OCI-LY7 (cell line): ENCODE results near the gene SPATA16. TPM values are rescaled to one million over a fixed set of nuclear protein-coding genes. Genes with fewer than 3 reads are reported as not detected.

Source experiments
- BruUV-seq: library from RNA; stranded (reverse); fragments of 400-500 nt; replicated peaks from 2 replicates; lab custom pipeline; 2021; lab: Mats Ljungman, UMichigan
- CTCF ChIA-PET: fragments of 300-600 bp; sonication (Branson Sonifier 250); formaldehyde crosslinking; loops from one replicate; lab custom pipeline; 2022; ENCODE audit warnings: antibody characterized with exemption; ENCODE audit not compliant: unreplicated experiment; lab: Charles Lee
- POLR2A ChIA-PET: fragments of 300-600 bp; sonication (Branson Sonifier 250); formaldehyde crosslinking; loops from one replicate; lab custom pipeline; 2022; ENCODE audit warnings: antibody characterized with exemption; lab: Charles Lee
- DNase-seq: peaks from one replicate; pipeline ENCODE4 v3.0.0-alpha.2; 2015; ENCODE audit warnings: low spot score
- H2AFZ ChIP-seq: fragments of 200-600 bp; sonication (generic), shearing (Covaris generic); 2 replicates; pipeline ENCODE4 v1.6.1; 2014; ENCODE audit warnings: mild to moderate bottlenecking, antibody characterized with exemption, low read length, moderate library complexity
- H3K27ac ChIP-seq: fragments of 200-600 bp; sonication (generic); 2 replicates; pipeline ENCODE4 v1.5.1; 2014; ENCODE audit warnings: mixed run types, low read depth, mild to moderate bottlenecking, moderate library complexity, low read length, inconsistent platforms; ENCODE audit not compliant: poor library complexity, severe bottlenecking
- H3K36me3 ChIP-seq: fragments of 200-600 bp; sonication (generic); 2 replicates; pipeline ENCODE4 v1.6.1; 2014; ENCODE audit warnings: mild to moderate bottlenecking, antibody characterized with exemption, low read length, moderate library complexity, mixed read lengths; ENCODE audit not compliant: insufficient read depth
- H3K4me1 ChIP-seq: fragments of 200-600 bp; sonication (generic); 2 replicates; pipeline ENCODE4 v1.5.1; 2014; ENCODE audit warnings: mild to moderate bottlenecking, low read length; ENCODE audit not compliant: insufficient read depth, poor library complexity, severe bottlenecking
- H3K4me2 ChIP-seq: fragments of 200-600 bp; sonication (generic); 2 replicates; pipeline ENCODE4 v1.6.1; 2014; ENCODE audit warnings: mild to moderate bottlenecking, low read length
- H3K4me3 ChIP-seq: fragments of 200-600 bp; sonication (generic); 2 replicates; pipeline ENCODE4 v1.5.1; 2014; ENCODE audit warnings: mild to moderate bottlenecking, low read depth, low read length; ENCODE audit not compliant: poor library complexity, severe bottlenecking
- H3K79me2 ChIP-seq: fragments of 200-600 bp; sonication (generic); 2 replicates; pipeline ENCODE4 v1.6.1; 2016; ENCODE audit warnings: low read depth, mild to moderate bottlenecking, low read length, moderate library complexity, mixed read lengths; ENCODE audit not compliant: insufficient read depth
- H3K9me2 ChIP-seq: fragments of 200-600 bp; sonication (generic); 2 replicates; pipeline ENCODE4 v1.6.1; 2016; ENCODE audit warnings: mild to moderate bottlenecking, low read length, mixed read lengths; ENCODE audit not compliant: insufficient read depth
- H3K9me3 ChIP-seq: fragments of 200-600 bp; sonication (generic); 2 replicates; pipeline ENCODE4 v1.6.1; 2014; ENCODE audit warnings: mild to moderate bottlenecking, mixed run types, low read length, mixed read lengths
- H4K20me1 ChIP-seq: fragments of 200-600 bp; sonication (generic); 2 replicates; pipeline ENCODE4 v1.6.1; 2014; ENCODE audit warnings: mild to moderate bottlenecking, antibody characterized with exemption, low read length, moderate library complexity, mixed read lengths; ENCODE audit not compliant: insufficient read depth
- CTCF ChIP-seq: fragments of 200-600 bp; sonication (generic); conservative IDR thresholded peaks from 2 replicates; pipeline ENCODE4 v1.5.1; 2014; ENCODE audit warnings: mild to moderate bottlenecking, antibody characterized with exemption, low read length, moderate library complexity, mixed read lengths
- EZH2phosphoT487 ChIP-seq: fragments of 200-600 bp; sonication (generic); IDR thresholded peaks from 2 replicates; pipeline ENCODE4 v1.6.1; 2018; ENCODE audit warnings: low read depth, borderline replicate concordance, mild to moderate bottlenecking, mixed run types, antibody characterized with exemption, low read length, moderate library complexity, mixed read lengths
- intact Hi-C: fragments of 100-400 bp; cut with micrococcal nuclease; formaldehyde crosslinking; loops from one replicate; pipeline ENCODE4 v1.10.0; 2022; ENCODE audit not compliant: unreplicated experiment
- total RNA-seq, 2 experiments: library from RNA; depleted of rRNA in 1 of 2; stranded (reverse); fragments of >200 nt in 1 of 2; shearing (Covaris generic) in 1 of 2; gene quantifications; 2 replicates each; pipeline ENCODE4 v1.2.3, GENCODE V29; 2014 to 2022

The SPATA16 gene
- total RNA-seq, 2 experiments from 2014 or later, result not detected

- TF ChIP-seq CTCF (no peak), EZH2phosphoT487 (no peak)
Measured at GRCh38 chr3:172847292-172847691, 293.7 kb downstream of the SPATA16 start.

GRCh38 chr3:172846706-172847105 lies 294.3 kb downstream of the SPATA16 start:
- no TSS peak for BruUV-seq
- TF ChIP-seq CTCF (no peak), EZH2phosphoT487 (no peak)
- H2AFZ ChIP-seq, result no peak overlapping the region
- no peaks in the 10 kb centered on the region for H3K4me1 ChIP-seq
- no peak overlapping the region for H3K4me2 ChIP-seq
- intact Hi-C loops, result no loop called here
- DNase-seq, result no peak
- H4K20me1 ChIP-seq, result no peaks in the 10 kb centered on the region
- H3K9me2 ChIP-seq, result no peaks in the 10 kb centered on the region
- no peaks in the 10 kb centered on the region for H3K9me3 ChIP-seq
- no peak overlapping the region for H3K4me3 ChIP-seq
- H3K79me2 ChIP-seq, result no peaks in the 10 kb centered on the region
- H3K27ac ChIP-seq, result no peak overlapping the region
- no peaks in the 10 kb centered on the region for H3K36me3 ChIP-seq
- POLR2A ChIA-PET, result no interaction called here
- CTCF ChIA-PET, result no interaction called here

More at GRCh38 chr3:172847292-172847691, 293.7 kb downstream of the SPATA16 start:
- POLR2A ChIA-PET, result no interaction called here
- Histone ChIP-seq H4K20me1 (no peaks in the 10 kb centered on the region), H2AFZ (no peak overlapping the region), H3K36me3 (no peaks in the 10 kb centered on the region), H3K4me3 (no peak overlapping the region), H3K4me1 (no peaks in the 10 kb centered on the region), H3K79me2 (no peaks in the 10 kb centered on the region), H3K9me3 (no peaks in the 10 kb centered on the region), H3K4me2 (no peak overlapping the region), H3K9me2 (no peaks in the 10 kb centered on the region), H3K27ac (no peak overlapping the region)
- BruUV-seq, result no TSS peak
- intact Hi-C loops, result no loop called here
- CTCF ChIA-PET, result no interaction called here
- DNase-seq, result no peak

GRCh38 chr3:172846103-172846561 lies 294.9 kb downstream of the SPATA16 start:
- H3K9me3 ChIP-seq, result no peaks in the 10 kb centered on the region
- intact Hi-C loops, result no loop called here
- no peaks in the 10 kb centered on the region for H3K36me3 ChIP-seq
- no peak overlapping the region for H3K4me3 ChIP-seq
- H3K9me2 ChIP-seq, result no peaks in the 10 kb centered on the region
- H2AFZ ChIP-seq, result 0 out of 2 replicates have a peak overlapping the region, but pooled peaks have one; percentile 21
- no peaks in the 10 kb centered on the region for H4K20me1 ChIP-seq
- no peaks in the 10 kb centered on the region for H3K4me1 ChIP-seq
- H3K79me2 ChIP-seq, result no peaks in the 10 kb centered on the region
- DNase-seq, result peak; percentile 11
- ChIA-PET POLR2A (no interaction called here), CTCF (no interaction called here)
- H3K27ac ChIP-seq, result no peak overlapping the region
- BruUV-seq, result no TSS peak
- H3K4me2 ChIP-seq, result no peak overlapping the region
- TF ChIP-seq CTCF (no peak), EZH2phosphoT487 (no peak)
